HPDE6-E6E7 (cell line): ENCODE data around the gene ARID4A.
"Not testable (repeated sequence)": the region's sequence is repeated elsewhere in the genome, so short reads cannot be mapped to it uniquely, and the experiment has no call there.

Experiments
- DNase-seq: peaks from one replicate; pipeline ENCODE4 v3.0.0; 2011; ENCODE audit warnings: missing footprints; ENCODE audit errors: extremely low spot score

ARID4A gene

DNA sequence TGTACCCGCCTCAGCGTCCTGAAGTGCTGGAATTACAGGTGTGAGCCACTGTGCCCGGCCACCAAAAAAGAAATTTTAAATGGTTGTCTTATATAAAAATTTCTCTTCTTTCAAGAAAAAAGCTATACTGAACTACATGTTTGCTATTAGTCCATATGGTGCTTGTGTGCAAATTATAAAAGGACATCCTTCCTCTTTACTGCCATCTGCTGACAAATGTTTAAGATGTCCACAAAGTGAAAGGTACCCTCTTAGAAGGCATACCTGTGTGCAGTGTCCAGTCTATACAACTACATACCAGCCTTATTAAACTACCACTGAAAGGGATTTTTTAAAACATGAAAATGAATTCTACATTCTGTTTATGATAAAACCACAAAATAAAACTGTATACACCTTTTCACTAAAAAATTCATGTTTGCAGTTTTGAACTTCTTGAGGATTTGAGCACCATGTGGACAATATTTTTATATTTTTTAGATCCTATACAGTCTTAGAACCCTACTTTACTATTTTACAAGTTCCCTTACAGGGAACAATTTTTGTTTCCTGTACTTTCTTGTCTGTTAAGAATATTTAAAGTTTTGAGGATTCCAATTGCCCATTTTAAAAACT lies 64.5 kb downstream of the ARID4A start:
- DNase-seq = peak; percentile 8

DNA sequence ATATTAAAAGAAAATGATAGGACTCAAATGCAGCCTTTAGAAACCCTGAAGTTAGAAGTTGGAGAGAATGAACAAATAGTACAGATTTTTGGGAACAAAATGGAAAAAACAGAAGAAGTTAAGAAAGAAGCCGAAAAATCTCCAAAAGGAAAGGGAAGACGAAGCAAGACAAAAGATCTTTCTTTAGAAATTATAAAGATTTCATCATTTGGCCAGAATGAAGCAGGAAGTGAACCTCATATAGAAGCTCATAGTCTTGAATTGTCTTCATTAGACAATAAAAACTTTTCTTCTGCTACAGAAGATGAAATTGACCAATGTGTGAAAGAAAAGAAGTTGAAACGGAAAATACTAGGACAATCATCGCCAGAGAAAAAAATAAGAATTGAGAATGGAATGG lies 66.0 kb downstream of the ARID4A start:
- DNase-seq = no peak

DNA sequence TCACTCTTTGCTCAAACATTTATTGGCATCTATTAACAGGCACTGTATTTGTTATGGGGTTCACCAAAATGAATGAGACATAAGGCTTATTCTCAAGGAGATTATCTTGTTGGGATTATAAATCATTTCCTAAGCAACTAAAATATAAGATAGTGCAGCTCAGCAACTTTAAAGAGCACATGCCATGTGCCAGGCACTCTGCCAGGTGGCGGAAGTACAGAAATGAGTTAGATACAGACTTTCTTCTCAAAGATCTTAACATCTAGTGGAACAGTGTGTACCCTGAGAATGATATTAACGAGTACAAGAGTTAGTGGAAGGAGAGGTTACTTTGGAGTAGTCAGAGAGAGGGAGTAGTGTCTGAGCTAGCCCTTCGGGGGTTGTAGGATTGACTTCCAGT lies 68.9 kb downstream of the ARID4A start:
- DNase-seq = no peak

DNA sequence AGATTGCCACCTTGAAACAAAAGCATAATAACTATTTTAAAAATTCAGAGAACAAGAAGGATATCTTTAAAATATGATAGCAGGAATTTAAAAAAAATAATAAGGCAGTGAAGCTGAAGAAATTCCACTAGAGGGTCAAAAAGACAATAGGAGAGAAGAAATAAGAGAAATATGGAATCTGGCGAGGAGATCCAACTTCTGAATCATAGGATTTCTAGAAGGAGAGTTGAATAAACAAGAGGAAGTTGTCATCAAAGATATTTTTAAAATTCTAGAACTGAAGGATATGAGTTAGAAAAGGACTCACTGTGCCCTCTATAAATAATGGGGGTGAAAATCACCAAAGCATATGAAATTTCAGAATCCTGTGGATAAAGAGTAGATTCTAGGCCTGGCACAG lies 70.6 kb downstream of the ARID4A start:
- no peak for DNase-seq

DNA sequence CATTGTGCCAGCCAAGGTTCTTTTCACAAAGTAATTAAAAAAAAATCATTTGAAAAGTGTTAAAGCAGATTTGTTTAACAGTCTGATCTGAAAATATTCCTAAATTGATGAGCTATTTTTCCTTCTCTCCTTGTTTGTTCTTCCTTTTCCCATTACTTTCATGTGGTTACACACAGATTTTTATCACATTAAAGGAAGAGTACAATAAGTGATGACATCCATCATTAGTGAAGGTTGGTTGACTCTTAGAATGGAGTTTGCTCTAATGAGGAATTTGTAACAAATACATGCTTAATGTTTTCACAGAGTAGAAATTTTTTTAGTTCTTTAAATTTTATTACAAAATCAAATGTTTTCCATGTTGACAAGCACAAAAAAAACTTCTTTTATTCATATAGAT lies 78.4 kb downstream of the ARID4A start:
- DNase-seq = no peak

DNA sequence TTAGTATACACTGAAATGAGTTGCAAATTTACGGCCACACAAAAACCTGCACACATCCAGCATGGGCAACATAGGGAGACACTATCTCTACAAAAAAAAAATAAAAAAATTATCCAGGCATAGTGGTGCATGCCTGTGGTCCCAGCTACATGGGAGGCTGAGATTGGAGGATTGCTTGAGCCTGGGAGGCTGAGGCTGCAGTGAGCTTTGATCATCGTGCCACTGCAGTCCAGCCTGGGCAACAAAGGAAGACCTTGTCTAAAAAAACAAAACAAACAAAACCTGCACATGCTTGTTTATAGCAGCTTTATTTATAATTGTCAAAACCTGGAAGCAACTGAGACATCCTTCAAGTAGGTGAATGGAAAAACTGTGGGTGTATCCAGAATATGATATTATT lies 92.5 kb downstream of the ARID4A start:
- no peak for DNase-seq

DNA sequence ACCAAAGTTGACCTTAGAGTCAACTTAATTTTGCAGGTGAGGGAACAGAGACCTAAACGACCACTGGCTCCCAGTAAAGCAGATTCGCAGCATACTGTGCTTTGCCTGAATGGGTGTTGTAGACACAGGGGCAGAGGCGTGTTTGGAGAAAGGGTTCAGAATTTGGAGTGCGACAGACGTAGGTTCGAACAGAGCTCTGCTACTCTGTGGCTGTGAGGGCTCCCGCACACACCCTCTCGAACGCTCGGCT lies 97.1 kb downstream of the ARID4A start:
- no peak for DNase-seq

DNA sequence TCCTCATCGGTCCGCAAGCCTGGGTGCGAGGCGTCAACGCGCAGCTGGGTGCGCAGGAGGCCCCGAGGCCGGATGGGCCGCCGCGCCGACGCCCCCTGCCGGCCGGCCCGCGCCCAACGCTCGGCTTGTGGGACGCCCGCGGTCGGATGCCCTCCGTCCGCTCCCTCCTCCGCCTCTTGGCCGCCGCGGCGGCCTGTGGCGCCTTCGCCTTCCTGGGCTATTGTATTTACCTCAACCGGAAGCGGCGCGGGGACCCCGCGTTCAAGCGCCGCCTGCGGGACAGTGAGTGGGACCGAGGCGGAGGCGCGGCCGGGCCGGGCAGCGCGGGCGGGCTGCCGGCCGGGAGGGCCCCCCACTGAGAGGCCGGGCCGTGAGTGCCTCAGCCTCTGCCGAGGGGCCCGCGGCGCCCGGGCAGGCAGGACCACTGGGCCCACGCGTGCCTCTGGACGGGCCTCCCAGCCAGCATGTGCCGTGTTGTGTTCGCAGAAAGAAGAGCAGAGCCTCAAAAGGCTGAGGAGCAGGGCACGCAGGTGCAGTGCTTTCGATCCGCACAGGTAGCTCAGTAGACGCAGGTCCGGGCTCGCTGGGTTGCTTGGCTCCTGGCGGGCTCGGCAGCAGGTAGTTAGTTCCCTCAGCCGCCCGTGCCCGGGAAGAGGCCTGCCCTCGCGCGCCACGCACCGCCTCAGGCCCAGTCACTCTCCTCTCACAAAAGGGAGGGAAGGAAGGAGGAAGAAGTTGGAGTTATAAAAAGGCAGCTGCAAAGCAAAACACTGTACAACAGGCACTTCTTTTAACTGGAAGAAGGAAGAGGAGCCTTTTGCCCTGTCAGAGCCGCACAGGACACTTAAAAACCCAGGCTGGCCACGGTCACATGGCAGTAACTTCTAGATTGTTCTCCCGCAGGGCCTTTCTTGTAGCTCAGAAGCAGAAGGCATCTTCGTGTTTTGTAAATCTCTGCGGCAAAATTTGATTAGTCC lies 97.7 kb downstream of the ARID4A start, which contains the start of gene TOMM20L:
Gene TOMM20L (plus strand): TSS at position 119 of the 977 bp plus-strand sequence. CDS start 28 bp downstream, at position 147.
- DNase-seq = peak; percentile 78

DNA sequence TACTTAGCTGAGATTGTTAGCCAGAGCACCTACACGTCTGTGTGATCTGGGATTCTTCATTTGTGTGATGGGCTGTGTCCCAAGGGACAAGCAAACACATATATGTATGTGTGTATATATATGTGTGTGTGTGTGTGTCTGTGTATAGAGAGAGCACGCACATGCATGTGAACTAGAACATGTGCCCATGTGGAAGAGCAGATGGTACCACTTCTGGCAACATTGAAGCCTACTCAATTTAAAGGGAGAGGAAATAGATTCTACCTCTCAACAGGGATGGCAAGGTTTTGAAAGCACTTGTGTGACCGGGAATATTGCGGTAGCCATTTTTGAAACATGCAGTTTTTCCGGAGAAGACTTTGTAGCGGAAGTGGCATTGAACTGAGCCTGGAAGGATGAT lies 98.8 kb downstream of the ARID4A start:
- no peak for DNase-seq

DNA sequence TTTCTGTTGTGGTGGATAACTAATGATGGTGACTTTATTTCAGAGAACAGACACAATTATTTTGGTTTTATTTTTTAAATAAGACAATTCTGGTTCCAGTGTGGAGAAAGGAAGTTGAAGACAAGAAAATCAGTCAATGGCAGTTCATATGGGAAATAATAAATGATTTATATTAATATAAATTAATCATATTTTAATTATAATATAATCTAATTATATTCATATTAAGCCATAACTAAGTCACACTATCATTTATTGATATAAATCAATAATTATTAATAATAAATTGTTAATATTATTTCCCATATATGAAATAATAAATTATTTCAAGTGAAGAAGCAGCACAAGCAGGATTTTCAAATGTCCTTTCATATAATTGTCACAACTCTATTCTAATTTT lies 100.1 kb downstream of the ARID4A start:
- no peak for DNase-seq

DNA sequence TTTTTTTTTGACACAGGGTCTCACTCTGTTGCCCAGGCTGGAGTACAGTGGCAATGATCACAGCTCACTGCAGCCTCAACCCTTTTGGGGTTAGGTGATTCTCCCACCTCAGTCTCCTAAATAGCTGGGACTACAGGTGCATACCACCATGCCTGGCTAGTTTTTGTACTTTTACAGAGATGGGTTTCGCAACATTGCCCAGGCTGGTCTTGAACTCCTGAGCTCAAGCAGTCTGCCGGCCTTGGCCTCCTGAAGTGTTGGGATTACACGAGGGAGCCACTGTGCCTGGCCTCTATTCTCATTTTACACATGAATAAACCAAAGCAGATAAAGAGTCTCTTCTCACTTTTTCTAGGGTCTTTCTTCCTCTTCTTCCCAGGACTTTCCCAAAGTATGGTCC lies 100.5 kb downstream of the ARID4A start:
- DNase-seq = no peak

DNA sequence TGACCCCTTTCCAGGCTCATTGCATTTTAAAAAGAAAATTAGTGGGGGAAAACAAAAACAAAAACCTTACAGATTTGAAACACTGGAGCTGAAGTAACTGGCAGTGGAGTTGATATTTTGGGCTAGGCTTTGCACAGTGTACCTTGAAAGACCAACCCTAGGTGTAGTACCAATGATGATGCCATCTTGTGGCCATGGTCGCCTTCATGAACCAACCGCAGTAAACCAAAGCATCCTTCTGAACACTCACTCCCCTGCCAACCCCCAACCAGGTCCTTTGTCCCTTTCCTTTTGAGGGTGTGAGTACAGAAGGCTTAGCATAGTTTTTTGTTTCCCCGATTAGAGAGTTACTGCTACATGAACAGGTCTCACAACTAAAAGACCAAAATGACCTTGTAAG lies 103.2 kb downstream of the ARID4A start:
- DNase-seq = no peak

DNA sequence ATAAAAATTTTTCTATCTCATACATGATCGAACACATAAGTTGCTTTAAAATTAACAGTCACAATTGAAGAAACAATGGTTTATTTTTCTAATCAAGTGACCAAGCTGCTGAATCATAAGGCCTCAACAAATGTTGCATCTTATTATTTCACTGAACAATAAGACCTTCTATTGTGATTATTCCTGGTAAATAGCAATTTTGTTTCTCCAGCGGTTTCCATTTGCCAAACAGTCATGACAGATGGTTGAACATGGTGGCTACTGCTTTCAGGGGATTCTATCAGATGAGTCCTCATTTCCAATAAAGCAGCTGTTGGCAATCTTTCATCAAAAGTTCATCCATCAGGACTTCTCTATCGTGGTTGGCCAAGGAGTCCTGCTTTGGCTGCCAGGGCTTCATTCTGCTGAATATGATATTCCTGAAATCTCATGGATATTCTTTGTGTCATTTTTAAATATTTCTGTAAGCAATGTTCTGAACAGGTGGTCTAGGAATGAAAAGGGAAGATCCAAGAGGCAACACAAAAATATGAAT lies 110.4 kb downstream of the ARID4A start:
- no peak for DNase-seq

DNA sequence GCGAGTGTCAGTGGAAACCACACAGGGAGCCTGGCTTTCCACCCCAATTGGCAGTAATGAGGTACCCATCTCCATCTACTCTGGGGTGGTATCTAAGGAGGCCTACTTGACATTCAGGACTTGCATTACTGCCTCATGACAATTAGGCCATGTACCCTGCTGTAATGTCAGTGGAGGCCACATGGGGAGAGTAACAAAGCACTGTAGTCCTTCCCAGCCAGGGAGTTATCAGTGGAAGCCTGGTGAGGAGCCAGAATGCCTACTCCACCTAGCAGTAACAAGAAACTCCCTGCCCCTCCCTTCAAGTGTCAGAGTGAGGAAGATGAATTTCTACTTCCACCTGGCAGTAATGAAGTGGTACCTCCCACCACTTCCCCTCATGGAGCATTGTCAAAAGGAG lies 116.5 kb downstream of the ARID4A start:
- no peak for DNase-seq

DNA sequence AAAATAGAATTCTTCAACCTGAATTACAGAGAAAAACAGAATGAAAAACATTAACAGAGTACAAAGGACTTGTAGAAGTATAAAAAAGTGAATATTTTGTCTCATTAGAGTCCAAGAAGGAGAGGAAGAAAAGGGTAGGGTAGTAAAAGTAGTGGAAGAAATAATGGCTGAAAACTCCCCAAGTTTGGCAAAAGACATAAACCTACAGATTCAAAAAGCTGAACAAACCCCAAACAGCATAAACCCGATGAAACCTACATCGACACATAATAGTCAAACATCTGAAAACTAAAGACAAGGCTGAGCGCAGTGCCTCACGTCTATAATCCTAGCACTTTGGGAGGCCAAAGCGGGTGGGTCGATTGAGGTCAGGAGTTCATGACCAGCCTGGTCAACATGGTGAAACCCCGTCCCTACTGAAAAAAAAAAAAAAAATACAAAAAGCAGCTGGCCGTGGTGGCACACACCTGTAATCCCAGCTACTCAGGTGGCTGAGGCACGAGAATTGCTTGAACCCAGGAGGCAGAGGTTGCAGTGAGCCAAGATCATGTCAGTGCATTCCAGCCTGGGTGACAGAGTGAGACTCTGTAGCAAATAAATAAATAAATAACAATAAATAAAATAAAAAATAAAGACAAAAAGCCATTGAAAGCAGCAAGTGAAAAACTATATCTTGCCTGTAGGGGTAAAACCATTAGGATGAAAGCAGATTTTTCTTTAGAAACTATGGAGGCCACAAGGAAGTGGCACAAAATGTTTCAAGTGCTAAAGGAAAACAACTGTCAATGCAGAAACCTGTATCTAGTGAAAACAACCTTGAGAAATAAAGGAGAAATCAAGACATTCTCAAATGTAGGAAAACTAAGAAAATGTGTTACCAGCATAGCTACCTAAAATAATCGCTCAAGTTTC lies 117.5 kb downstream of the ARID4A start:
- no peak for DNase-seq

DNA sequence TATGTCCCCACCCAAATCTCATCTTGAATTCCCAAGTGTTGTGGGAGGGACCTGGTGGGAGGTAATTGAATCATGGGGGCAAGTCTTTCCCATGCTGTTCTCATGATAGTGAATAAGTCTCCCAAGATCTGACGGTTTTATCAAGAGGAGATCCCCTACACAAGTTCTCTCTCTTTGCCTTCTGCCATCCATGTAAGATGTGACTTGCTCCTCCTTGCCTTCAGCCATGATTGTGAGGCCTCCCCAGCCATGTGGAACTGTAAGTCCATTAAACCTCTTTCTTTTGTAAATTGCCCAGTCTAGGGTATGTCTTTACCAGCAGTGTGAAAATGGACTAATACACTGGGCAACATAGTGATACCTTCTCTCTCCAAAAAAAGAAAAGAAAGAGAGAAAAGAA lies 118.6 kb downstream of the ARID4A start:
- DNase-seq = not testable (repeated sequence)
